HG03159 (cell line): ENCODE measurements around the gene SMARCA2.
A peak's percentile ranks its signal among the peaks of the same experiment; 100 is the strongest.

Source experiments
- ATAC-seq: cut with Tn5 transposase; IDR thresholded peaks from one replicate; pipeline ENCODE4 v1.9.1; 2021; ENCODE audit warnings: mild to moderate bottlenecking, moderate library complexity; ENCODE audit not compliant: unreplicated experiment

Gene SMARCA2

DNA sequence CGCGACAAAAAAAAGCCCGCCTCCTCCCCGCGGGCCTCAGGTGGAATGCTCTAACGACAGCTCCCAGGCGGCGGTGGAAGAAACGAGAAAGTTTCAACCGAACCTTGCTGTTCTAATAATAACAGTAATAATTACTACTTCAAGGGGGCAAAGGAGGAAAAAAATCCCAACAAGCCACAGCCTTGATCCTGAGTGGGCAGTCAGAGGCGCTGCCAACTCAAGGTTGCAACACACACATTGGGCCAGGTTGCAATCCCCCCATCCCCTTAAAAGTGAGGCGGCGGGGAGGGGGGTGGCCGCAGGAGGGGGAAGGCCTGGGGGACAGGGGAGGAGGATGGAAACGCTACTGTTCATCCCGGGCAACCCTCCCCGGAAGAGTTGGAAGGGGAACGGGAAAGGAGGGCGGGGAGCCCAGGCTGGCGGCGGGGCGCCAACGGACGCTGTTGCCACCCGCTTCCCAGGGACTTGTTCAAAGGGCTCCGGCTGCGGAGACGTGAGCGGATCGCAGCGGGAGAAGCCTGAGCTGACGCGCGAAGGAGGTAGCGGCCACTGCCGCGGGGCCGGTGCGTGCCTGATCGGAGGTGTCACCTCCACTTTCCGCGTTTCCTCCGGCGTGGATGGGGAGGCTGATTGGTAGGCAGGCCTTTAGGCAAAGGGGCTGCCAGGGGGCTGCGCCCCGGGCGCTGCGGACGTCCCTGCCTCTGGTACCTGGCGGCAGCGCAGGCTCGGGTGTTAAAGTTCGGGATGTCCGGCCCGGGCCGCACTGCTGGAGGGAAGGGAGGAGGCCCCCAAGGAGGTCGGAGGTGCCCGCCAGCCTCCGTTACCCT is 647 bp downstream of the SMARCA2 start:
- ATAC-seq = no peak

DNA sequence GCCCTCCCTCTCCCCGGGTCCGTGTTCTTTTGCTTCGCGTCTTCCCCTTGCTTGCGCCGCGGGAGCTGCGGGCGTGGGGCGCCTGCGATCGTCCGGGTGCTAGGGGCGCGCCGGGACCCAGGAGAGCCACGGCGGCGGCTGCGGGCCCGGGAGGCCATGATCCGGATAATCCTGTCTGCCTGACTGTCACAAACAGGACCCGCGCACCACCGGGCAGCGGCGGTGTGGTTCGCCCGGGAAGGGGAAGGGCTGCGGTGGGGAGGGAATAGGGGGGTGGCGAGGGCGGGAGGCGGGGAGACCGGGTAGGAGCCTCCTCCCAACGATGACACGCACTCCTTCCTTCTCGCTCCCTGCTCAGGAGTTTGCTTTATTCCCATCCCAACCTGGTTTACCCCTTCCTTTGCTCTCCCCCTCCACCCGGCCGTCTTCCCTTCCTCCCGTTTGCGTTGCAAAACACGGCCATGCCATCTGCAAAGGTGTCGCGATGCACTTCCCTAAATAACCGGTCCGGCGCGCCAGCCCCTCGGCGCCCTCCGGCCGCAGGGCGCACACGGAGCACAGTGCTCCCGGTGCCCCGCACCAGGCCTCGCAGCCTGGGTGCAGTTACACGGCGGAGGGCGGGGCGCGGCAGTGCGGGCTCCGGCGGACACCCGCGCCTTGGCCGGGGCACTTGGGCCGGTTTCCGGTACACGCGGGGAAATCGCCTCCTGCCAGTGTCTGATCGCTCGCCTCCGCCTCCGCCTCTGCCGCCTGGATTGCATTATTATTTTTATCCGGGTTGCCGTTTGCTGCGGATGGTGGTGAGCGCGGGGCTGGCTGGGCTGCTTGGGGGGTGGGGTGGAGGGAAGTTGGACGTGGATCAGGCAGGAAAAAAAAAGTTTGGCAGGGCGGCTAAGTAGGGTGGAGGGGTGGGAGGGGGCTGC is 1.5 kb downstream of the SMARCA2 start:
- ATAC-seq = peak; percentile 10

DNA sequence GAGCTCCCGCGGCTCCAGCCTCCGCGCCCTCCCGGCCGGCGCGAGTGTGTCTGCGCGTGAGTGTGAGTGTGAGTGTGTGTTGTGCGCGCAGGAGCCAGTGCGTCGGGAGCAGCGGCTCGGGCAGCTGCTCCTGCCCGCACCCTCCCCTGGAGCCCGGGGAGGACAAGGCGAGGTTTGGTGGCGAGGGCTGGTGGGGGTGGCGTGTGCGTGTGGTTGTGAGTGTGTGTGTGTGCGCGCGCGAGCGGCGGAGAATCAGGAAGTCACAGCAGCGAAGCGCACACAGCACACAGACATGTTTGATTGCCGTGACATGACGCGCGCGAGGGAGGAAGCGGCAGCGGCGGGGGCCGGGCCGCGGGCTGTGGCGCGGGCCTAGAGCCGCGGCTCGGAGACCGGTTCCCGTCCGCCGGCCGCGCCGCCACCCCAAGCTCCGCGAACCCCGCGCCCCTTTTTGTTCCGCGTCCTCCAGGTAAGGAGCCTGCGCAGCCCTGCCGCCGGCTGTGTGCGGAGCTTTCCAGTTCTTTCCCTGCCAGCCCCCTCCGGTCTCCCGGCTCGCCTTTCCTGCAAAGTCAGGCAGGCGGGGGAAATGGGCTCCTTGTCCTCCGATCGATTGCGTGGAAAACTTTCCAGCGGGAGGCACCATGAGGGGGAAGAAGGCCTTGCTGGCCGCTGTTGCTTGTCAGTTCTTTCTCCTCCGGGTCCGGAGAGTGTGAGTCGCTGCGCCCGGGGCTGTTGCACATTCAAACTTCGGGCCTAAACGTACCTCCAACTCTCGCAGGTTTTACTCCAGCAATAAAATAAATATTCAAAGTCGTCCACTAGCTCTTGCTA is 2.4 kb downstream of the SMARCA2 start:
- ATAC-seq = peak; percentile 29

DNA sequence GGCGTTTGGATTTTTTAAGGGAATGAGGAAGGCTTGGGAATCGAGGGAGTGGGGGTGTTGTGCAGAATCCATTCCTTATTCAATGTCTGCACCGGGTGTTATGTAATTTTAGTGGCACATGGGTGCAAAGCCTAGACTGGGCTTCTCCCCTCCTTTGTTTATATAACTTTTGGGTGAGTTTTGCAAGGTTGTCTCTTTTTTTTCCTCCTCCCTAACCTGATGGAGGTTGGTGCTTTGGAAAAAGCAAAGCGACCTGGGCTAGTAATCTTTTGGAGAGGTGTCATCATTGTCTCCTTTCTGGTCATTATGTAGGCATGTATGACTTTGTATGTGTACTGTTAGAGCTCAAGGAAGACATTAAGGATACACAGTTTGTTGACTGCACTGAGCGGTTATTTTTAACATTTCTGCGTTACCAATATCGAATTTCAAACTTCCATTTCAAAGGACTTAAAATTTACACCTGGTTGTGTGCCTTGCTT is 3.1 kb downstream of the SMARCA2 start:
- no peak for ATAC-seq

DNA sequence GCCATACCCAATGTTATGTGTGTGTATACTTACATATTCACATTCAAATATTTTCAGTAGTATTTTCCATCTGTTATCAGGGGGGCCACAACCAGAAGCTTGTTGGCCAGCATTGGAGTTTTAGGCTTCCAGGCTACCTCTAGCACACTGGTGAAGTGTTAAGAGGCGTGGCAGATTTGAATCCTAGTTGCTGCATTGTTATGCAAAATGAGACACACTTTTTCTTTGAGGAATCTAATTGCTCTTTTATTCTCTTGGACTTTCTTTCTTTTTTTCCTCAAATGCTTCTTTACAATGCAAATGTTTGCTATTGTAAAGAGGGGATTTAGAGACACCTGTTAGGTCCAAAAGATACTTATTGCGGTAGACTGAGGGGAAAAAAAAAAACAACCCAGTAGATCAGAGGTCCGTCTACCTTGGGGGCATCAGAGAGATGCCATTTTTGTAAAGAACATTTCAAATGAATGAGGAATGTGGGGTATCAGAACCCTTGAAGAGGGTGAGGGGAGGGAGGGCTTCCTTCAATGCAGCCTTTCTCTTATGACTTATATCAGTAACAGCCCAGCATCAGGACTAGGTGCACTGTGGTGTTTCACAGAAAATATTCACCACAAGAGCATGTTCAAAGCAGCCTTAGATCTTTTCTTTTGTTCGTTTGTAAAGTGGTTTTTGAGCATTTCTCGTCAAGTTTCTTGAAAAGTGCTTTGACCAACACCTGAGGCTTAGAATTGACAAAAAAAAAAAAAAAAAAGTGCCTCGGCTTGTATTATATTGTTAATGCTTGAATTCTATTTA is 3.8 kb downstream of the SMARCA2 start:
- no peak for ATAC-seq

DNA sequence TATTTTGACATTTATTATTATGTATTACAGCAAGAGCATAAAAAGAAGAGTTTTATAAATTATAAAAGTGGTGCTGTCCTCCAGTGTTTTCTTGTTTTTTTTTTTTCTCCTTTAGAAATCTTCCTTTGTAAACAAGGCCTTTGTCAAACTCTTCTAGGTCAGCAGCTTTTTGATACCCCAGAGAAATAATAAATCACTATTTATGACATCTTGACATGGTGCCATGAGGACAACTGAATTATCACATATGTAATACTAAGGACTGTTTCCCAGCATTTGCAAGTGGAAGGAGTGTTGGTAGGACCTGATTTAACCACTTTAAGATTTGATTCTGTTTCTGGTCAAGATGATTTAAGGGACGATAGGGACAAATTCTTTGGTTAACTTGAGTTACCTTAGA is 4.6 kb downstream of the SMARCA2 start:
- ATAC-seq = no peak

DNA sequence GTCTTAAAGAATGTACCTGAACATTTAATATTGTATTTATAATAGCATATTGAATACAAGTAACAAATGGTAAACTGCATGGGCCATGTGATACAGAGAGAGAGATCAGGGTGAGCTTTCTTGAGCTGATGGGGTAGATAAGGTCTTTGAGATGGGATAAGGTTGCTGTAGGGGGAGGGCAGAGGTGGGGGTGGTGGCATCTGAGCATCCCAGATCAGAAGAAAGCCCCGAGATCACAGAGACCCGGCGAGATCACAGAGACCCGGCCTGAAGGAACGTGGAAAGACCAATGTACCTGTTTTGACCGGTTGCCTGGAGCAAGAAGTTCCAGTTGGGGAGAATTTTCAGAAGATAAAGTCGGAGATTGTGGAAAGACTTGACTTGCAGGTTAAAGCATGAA is 6.6 kb downstream of the SMARCA2 start:
- ATAC-seq = no peak

DNA sequence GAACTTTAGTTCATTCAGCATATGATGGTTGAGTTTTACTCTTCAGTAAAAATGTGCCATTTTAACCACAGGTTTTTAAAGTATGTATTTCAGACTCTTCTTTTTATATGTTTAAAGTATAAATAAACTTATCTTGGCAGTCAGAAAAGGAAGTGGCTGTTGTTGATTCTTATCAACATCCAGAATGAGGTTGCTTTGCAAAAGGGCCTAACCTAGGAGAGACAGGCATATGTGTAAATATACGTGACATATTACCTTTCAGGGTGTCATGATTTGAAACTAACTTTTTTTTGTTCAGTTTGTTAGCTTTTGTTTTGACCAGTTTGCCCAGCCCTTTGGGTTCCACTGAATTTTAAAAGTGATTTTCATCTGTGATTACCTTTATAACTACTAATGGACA is 7.4 kb downstream of the SMARCA2 start:
- no peak for ATAC-seq

DNA sequence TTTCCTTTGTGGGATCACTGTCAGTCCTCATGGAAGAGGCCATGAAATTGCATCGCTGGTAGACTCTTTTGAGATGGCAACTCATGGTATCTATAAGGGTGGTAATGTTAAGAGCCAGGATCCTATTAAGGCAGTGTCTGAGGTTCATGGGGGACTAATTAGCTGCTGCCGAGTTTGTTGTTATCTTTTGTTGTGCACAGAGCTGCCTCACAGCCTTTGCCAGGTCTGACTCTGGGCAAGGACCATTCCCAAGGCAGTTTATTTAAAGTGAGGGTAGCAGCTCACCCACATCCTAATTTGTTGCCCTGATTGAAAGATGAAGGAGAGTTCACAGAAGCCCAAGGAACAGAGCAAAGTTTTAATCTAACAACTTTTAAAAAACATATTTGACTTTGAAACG is 7.9 kb downstream of the SMARCA2 start:
- no peak for ATAC-seq

DNA sequence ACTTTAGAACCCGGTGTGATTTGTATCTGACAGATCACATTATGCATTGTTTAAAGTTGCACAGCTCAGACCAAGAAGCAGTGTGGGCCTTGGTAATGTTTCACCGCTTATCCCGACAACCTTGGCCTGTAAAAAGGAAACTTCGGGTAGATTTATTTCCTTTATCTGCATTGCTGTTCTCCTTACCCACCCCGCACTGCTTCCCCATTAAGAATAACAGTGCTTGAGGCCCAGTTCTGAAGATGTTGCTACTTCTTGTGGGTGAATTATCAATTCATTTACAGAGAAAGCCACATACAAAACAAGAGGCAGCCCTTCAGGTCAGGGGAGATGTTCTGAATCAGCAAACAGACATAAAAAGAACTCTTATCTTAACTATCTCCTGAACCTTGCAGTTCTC is 8.4 kb downstream of the SMARCA2 start:
- ATAC-seq = peak; percentile 60

DNA sequence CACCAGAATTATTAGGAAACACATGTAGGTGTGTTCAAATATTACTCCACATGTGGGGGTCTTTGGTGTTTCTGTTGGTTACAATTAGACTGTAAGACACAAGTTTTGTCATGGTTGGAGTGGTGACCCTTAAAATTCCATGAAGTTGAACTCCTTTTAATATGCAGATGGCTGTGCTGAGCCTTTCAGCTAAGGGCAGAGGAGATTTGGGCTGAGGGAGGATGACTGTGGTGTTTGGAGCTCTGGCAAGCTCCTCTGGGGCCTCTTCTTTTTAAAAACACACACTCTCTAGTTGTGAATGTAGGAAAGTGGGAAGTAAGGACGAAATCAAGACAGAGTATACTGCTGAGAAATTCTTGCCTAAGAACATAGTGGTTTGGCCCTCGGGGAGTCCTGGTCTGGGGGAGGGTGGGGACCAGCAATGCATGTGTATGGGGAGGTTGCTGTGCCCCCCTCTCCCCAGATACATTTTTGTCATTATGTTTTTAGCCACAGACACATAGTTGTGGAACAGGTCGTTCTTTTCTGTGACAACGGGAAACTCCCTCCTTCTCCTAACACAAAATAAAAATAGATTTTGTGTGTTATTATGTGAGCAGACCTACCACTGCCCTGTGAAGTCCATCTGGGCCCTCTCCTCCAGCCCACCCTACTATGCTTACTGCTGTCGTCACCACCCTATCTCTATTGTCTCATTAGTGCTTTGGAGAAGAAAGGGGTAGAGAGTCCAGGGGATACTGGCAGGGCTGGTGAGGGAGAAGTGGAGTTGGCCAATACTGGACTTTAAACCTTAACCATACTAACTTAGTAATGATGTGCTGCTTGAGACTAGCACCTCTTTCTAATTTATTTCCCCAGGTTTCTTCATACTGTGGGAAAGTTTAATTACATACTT is 10.0 kb downstream of the SMARCA2 start:
- no peak for ATAC-seq

DNA sequence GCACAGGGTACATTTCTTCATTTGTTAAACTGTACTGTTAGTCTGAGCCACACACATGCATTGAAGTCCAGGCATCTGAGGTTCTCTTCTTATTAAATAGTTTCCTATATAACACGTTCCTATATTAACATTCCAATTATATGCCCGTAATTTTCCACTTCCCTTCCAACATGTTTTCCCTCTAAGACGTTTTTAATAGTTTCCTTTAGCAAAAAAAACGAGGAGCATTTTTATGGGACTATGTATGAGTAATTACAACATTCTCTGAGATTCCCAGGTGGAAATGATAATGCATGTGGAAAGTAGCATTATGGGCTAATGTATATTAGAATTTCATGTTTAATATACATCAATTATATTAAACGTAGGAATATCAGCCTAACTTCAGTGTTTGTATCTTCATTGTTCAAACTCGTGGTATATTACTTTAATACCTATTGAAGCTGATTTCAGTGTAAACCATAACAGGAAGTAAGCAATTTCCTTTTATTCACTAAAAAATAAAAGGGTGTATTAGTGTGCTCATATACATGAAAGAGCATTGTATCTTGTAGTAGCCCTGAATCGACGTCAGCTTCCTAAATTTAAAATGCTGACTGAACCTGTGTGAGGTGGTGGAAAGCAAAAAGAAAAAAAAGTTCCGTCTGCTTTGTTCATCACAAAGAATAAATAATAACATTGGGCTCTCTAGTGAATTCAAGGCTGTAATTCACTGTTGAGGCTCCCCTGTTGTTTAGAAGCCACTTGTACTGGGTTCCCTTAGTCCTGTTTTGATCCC is 11.3 kb downstream of the SMARCA2 start:
- ATAC-seq = no peak

DNA sequence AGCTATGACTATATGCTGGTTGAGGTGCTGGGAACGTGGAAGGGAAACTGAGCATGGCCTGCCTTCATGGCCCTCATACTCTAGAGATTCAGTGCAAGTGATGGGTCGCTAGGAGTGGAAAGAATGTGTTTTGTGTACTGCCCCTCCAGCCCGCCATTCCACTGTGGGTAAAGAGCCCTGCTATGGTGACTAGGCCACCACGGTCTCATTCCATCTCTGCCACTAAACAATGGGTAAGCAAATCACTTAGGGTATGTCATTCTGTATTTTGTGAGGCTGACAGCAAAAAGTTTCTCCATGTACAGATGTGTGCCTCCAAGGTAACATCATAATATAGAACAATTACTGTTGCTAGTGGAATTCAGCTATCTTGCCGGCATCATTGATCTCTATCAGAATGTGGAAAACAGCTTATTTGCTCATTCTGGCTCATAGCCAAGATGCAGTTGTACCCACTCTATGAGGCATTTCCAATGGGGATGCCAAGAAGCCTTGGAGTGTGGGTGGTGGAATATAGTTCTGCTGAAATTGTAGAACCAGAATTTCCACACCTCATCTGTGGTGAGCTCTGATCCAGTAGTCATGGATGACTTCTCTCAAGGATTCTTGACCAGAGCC is 12.5 kb downstream of the SMARCA2 start:
- no peak for ATAC-seq

DNA sequence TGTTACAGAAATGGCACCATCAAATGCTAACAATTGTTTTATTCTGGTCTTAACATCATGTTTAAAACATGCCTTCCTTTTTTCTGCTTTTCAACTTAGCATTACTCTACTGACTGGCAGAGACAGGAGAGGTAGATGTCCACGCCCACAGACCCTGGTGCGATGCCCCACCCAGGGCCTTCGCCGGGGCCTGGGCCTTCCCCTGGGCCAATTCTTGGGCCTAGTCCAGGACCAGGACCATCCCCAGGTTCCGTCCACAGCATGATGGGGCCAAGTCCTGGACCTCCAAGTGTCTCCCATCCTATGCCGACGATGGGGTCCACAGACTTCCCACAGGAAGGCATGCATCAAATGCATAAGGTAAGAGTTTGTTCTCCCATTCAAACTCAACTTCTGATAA is 13.7 kb downstream of the SMARCA2 start:
- ATAC-seq = no peak

DNA sequence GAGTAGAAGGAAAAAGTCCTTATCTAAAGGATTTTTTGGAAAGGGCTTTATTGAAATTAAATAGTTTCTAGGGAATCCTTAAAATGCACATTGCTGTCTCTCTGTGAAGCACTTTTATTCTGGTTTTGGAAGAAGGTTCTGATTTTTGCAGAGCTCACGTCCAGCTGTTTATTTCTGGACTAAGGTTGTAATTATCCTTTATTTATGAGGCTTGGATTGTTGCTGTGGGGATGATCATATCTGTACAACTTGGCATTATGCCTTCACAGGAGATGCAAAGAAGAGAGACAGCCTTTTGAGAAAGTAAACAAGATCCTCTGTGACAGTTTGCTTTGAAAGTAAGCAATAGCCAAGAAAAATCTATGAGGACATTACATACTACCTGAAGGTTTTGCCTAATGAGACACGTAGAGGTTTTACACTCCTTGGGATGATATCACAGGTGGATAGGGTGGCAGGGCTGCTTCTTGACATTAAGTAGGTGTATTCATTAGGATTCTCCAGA is 14.6 kb downstream of the SMARCA2 start:
- ATAC-seq = no peak

DNA sequence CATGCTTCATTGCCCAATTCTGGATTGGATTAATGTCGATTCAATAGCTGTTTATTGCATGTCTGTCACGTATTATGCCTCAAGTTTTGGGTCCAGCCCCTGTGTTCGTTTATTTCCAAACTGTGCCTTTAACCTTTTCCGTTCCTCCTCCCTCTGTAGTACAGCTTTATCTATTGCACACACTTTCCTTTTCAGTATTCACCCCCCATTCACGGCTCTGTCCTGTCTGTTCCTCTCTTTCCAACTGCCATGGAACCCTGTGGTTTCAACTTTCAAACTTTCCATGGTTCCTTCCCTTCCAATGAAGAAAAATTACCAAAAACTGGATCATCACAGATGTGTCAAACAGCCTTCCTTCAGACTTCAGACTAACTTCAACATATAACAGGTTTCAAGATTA is 17.1 kb downstream of the SMARCA2 start:
- no peak for ATAC-seq

DNA sequence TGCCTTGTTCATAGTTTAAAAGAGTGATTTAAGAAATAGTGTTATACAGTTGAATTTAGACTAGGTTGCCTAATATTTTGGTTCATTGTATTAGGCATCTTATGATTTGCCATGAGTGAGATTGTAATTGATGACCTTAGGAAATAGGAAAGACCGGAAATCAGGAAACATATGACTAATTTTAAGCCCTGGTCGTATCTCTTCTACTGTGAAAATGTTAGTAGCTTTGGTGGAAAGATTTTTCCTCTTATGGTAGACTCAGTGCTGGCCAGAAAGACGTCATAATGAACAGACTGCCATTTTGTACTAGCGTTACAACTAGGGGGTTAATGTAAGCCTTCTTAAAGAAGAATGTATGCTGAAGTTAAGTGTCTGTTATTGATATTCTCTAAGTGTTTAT is 21.7 kb downstream of the SMARCA2 start:
- ATAC-seq = no peak
